HG02678 (cell line): ENCODE data around the gene USP34.

Experiments used
- ATAC-seq: cut with Tn5 transposase; IDR thresholded peaks from one replicate; pipeline ENCODE4 v1.9.1; 2021; ENCODE audit warnings: mild to moderate bottlenecking, moderate library complexity; ENCODE audit not compliant: unreplicated experiment

Gene USP34

DNA sequence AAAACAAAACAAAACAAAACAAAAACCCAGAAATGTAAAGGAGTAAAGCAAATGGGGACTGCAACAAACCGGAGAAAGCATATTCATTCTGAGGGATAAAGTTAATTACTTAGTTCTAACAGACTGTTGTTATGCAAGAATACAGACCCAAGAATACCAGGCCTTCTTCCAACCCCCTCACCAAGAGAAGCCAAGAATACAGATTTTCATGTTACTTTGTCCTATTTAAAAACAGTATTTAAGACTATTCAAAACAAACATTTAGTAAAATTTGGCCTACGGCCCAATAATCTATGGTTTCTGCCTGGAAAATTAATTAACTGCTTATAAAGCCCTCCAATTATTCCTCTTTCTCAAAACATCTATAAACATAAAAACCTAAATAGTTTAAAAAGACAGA lies 91.4 kb downstream of the USP34 start:
- no peak for ATAC-seq

DNA sequence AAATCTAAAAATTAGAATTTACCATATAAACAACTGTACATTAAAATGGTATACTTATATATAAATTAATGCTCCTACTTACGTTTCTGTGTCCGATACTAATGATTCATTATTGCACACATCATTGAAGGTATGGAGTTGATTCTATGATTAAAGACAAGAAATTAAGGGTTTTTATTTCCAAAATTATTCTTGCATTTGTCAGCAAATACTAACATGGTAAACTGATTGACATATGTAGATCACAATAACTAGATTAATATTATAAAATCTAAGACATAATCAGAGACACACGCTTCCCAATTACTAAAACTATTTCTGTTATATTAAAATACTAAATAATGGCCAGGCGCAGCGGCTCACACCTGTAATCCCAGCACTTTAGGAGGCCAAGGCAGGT lies 92.6 kb downstream of the USP34 start:
- ATAC-seq = no peak

- no peak for ATAC-seq
Measured at GRCh38 chr2:61377046-61377445, 93.8 kb downstream of the USP34 start.

DNA sequence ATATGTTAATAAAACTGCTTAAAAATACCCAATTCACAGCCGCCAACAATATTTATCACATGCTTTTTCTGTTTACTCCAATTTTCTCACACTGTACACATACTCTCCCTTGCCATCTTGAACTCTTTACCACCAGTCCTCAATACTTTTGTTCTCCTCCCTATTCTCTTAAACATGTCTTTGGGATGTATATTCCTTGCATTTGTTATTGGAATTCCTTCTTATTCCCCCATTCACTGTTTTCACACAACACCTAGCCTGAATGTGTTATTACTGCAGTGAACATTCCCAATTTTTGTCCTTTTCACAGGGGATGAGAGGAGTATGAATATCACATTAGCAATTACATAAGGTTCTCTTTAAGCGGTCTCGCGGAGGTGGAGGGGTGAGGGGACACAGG lies 94.7 kb downstream of the USP34 start:
- ATAC-seq = no peak

- no peak for ATAC-seq
Measured at GRCh38 chr2:61371027-61371426, 99.9 kb downstream of the USP34 start.

- ATAC-seq = no peak
Measured at GRCh38 chr2:61368687-61369665, 101.9 kb downstream of the USP34 start.

- no peak for ATAC-seq
Measured at GRCh38 chr2:61367177-61367576, 103.7 kb downstream of the USP34 start.

- no peak for ATAC-seq
Measured at GRCh38 chr2:61363580-61363979, 107.3 kb downstream of the USP34 start.

DNA sequence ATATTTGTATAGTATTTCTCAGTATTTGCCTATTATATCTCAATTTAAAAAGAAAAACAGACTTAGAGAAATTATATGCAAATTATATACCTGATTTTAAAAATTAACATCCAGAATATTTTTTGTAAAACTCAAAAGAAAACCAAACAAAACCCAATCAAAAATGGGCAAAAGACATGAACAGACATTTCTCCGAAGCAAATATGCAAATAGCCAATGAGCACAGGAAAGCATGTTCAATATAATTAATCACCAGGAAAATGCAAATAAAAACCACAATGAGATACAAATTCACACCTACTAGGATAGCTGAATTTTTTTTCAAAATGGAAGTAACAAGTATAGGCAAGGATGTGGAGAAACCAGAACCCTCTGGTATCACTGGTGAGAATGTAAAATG lies 108.0 kb downstream of the USP34 start:
- no peak for ATAC-seq

GRCh38 chr2:61361068-61361467 lies 109.8 kb downstream of the USP34 start:
- no peak for ATAC-seq

- no peak for ATAC-seq
Measured at GRCh38 chr2:61359058-61359457, 111.8 kb downstream of the USP34 start.

DNA sequence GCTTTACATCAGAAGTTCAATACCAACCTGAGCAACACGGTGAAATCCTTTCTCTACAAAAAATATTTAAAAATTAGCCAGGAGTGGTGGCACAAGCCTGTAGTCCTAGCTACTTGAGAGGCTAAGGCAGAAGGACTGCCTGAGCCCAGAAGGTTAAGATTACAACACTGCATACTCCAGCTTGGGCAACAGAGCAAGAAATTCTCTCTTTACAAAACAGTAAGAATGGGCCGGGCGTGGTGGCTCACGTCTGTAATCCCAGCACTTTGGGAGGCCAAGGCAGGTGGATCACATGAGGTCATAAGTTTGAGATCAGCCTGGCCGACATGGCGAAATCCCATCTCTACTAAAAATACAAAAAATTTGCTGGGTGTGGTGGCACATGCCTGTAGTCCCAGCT lies 113.2 kb downstream of the USP34 start:
- no peak for ATAC-seq

DNA sequence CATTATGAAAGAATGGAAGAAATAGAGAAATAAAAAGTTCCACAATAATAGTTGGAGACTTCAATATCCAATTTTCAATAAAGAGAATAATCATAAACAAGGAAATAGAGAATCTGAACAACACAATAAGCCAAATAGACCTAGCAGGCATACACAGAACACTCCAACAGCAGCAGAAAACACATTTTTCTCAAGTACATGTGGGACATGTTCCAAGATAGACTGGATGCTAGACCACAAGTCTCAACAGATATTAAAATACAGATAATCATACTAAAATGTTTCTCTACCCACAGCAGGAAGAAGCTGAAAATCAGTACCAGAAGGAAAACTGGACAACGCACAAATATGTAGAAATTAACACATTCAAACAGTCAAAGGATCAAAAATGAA lies 113.9 kb downstream of the USP34 start:
- ATAC-seq = no peak

- ATAC-seq = no peak
Measured at GRCh38 chr2:61356261-61356957, 114.5 kb downstream of the USP34 start.

DNA sequence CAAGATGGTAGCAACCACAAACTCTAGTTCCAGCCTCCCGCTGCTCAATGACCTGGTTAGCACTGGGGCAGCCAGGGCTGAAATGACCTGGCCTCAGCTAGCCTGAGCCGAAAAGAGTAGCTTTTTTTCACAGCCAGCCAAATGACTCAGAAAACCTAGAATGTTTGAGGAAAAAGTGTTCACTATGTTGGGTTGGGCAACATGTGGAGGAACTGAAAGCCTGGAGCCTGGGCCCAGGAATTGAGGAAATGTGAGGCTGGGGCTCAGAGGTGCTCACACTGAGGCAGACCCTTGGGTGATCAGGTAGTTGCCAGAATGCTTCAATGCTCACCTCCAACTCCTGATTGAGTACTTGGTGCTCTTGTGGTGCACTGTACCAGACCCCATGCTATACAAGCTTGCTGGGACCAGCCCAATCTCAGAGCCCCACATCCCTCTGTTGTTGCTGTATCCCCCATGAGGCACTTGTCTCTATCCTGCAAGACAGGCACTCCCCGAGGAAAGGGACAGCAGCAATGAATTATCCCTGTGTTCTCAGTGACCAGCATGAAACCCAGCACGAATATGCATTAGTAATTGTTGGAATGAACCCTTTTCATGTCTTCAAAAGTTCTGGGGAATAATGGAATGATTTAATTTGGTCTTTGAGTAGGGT lies 116.2 kb downstream of the USP34 start:
- no peak for ATAC-seq

DNA sequence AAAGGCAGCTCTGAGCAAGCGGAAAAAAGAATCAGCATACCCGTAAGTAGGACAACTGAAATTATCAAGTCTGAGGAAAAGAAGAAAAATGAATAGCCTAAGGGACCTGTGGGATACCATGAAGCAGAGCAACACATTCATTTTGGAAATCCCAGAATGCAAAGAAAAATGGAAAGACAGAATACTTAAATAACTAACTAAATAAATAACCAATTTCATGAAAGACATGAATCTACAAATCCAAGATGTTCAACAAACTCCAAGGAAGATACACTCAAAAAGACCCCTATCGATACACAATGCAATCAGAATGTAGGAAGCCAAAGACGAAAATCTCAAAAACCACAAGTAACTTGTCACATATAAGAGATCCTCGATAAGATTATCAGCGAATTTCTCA lies 117.0 kb downstream of the USP34 start:
- ATAC-seq = no peak

DNA sequence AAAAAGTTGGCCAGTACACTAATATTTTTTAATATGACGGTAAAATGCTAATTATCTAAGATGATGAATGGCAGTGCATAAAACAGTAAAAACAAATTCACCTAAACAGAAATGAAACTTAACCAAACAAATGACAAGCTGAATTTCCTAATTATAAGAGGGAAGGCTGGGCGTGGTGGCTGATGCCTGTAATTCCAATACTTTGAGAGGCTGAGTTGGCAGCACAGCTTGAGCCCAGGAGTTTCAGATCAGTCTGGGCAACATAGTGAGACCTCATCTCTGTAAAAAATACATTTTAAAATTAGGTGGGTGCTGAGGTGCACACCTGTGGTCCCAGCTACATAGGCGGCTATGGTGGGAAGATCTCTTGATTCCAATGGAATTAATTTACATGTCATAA lies 120.1 kb downstream of the USP34 start:
- no peak for ATAC-seq

DNA sequence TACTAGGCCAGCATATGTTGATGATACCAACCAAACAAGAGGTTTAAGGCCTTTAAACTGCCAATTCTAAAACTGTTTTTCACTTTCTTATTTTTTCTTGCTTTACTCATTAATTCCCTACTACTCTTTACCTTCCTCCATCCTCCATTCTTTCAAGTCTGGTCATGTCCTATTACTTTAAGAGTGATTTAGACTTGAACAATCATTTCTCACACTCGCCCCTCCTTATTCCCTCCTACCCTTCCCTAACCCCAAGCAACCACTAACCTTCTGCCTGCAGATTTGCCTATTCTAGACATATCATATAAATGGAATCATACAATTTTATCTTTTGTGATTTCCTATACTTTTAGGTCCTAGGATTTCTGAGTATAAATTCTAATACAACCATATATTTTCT lies 127.7 kb downstream of the USP34 start:
- ATAC-seq = no peak

DNA sequence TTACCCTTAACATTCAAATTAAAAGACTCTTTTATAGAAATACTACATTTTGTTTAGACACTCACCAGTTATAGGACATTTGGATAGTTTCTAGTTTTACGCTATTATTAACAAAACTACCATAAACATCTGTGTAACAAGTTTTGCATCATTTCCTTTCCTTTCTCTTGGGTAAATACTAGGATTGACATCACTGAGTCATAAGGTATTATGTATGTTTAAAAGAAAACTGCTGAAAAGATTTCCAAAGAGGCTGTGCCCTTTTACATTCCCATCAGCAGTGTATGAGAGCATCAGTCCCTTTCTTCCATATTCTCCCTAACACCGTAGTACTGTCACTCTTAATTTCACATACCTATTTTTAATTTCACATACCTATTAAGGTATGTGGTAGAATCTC lies 130.6 kb downstream of the USP34 start:
- ATAC-seq = no peak

DNA sequence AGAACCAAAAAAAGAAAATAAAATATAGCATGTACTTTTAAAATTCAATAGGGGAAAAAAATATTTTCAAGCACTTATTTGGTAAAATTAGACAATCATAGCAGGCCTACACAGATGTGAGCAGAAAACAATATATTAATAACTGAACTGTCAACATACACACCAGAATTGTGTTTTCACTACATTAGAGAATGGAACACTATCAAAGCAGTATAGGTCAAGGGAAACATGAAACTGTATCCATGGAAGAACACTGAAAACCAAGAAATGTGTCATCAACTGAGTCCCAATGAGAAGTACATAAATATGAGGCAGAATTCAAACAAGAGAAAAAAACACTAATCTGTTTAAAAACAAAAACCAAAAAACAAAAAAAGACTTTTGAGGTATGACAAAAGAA lies 132.4 kb downstream of the USP34 start:
- no peak for ATAC-seq

GRCh38 chr2:61335187-61335586 lies 135.7 kb downstream of the USP34 start:
- no peak for ATAC-seq

DNA sequence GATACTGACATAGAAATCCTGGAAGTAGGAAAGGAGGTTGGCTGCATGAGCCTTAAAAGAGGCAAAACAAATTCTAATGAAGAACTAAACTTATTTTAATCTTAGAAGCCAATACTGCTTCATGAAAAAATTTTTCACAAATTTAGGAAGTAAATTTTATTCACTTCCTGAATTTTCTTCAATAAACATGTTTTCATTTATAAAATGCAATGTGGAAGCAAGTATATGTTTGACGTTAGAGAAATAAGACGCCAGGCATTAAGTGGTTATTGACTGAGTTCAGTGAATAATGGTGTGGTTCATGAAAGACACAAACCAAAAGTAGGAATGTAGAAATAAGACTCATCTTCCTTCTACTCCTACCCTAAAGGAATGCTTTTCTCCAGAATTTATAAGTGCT lies 136.4 kb downstream of the USP34 start:
- ATAC-seq = no peak
